ENCODE results near the gene HSPA12A.

HSPA12A gene

GRCh38 chr10:116705498-116705897 is 36.9 kb downstream of the HSPA12A start:
- no peak overlapping the region for H3K27ac ChIP-seq (ENCODE audit: low read length)

DNA sequence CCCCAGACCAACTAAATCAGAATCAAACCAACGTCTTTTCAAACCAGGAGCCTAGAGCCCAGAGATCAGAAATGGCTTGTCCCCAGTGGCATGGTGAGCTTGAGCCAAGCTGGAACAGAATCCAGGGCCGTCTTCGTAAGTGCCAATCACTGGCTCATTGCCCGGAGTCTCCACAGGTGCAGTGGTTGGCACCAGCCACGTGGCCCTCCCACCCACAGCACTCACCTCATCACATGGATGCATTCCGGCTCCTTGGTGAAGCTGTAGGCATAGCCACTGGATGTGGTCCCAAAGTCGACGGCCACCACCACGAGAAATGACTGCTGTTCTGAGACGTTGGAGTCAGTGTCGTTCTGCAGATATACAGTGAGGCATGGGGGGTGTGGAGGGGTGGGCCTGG is 37.4 kb downstream of the HSPA12A start:
- Histone ChIP-seq H2AFZ (ENCODE audit: low read length) (no peak overlapping the region), H3F3A (ENCODE audit: insufficient read depth, low read length) (no peaks in the 10 kb centered on the region), H3K4me2 (ENCODE audit: low read depth, low read length) (no peak overlapping the region), H3K27ac (ENCODE audit: low read length) (no peak overlapping the region), H3K79me2 (ENCODE audit: low read length) (no peaks in the 10 kb centered on the region), H4K20me1 (ENCODE audit: insufficient read depth, low read length) (no peaks in the 10 kb centered on the region), H3K4me3 (ENCODE audit: low read length) (no peak overlapping the region), H3K9ac (ENCODE audit: low read length) (no peak overlapping the region), H3K36me3 (replicated peaks; ENCODE audit: insufficient read depth, low read length) (no peaks in the 10 kb centered on the region), H3K27me3 (replicated peaks; ENCODE audit: insufficient read depth, low read length) (no peaks in the 10 kb centered on the region), H3K9me3 (replicated peaks; ENCODE audit: insufficient read depth, low read length) (no peaks in the 10 kb centered on the region), H3K9me2 (replicated peaks; ENCODE audit: insufficient read depth, low read length) (no peaks in the 10 kb centered on the region), H3K4me1 (ENCODE audit: low read length) (no peaks in the 10 kb centered on the region)
- TF ChIP-seq EZH2 (optimal IDR thresholded peaks at IDR 0.05; ENCODE audit: low read depth, low read length) (no peak), CTCF (IDR thresholded peaks at IDR 0.05; ENCODE audit: low read length) (no peak), EZH2phosphoT487 (IDR thresholded peaks at IDR 0.05; ENCODE audit: low read length) (no peak)
- no peak for DNase-seq

More at GRCh38 chr10:116705498-116705897, 36.9 kb downstream of the HSPA12A start:
- no peaks in the 10 kb centered on the region for H3F3A ChIP-seq (ENCODE audit: insufficient read depth, low read length)
- no peaks in the 10 kb centered on the region for H3K9me3 ChIP-seq (replicated peaks; ENCODE audit: insufficient read depth, low read length)
- TF ChIP-seq EZH2 (optimal IDR thresholded peaks at IDR 0.05; ENCODE audit: low read depth, low read length) (no peak), CTCF (IDR thresholded peaks at IDR 0.05; ENCODE audit: low read length) (no peak), EZH2phosphoT487 (IDR thresholded peaks at IDR 0.05; ENCODE audit: low read length) (no peak)
- H3K4me3 ChIP-seq (ENCODE audit: low read length) = no peak overlapping the region
- no peaks in the 10 kb centered on the region for H3K79me2 ChIP-seq (ENCODE audit: low read length)
- H3K4me1 ChIP-seq (ENCODE audit: low read length) = no peaks in the 10 kb centered on the region
- H3K9me2 ChIP-seq (replicated peaks; ENCODE audit: insufficient read depth, low read length) = no peaks in the 10 kb centered on the region
- H3K9ac ChIP-seq (ENCODE audit: low read length) = no peak overlapping the region
- H3K36me3 ChIP-seq (replicated peaks; ENCODE audit: insufficient read depth, low read length) = no peaks in the 10 kb centered on the region
- H4K20me1 ChIP-seq (ENCODE audit: insufficient read depth, low read length) = no peaks in the 10 kb centered on the region
- H2AFZ ChIP-seq (ENCODE audit: low read length) = no peak overlapping the region
- no peak overlapping the region for H3K4me2 ChIP-seq (ENCODE audit: low read depth, low read length)
- DNase-seq = no peak
- H3K27me3 ChIP-seq (replicated peaks; ENCODE audit: insufficient read depth, low read length) = no peaks in the 10 kb centered on the region

- no peak overlapping the region for H2AFZ ChIP-seq (ENCODE audit: low read length)
- no peak overlapping the region for H3K9ac ChIP-seq (ENCODE audit: low read length)
- H3F3A ChIP-seq (ENCODE audit: insufficient read depth, low read length) = no peaks in the 10 kb centered on the region
- TF ChIP-seq EZH2phosphoT487 (IDR thresholded peaks at IDR 0.05; ENCODE audit: low read length) (no peak), CTCF (IDR thresholded peaks at IDR 0.05; ENCODE audit: low read length) (no peak), EZH2 (optimal IDR thresholded peaks at IDR 0.05; ENCODE audit: low read depth, low read length) (no peak)
- H3K79me2 ChIP-seq (ENCODE audit: low read length) = no peaks in the 10 kb centered on the region
- H3K27me3 ChIP-seq (replicated peaks; ENCODE audit: insufficient read depth, low read length) = no peaks in the 10 kb centered on the region
- no peak overlapping the region for H3K4me2 ChIP-seq (ENCODE audit: low read depth, low read length)
- DNase-seq = no peak
- H3K9me2 ChIP-seq (replicated peaks; ENCODE audit: insufficient read depth, low read length) = no peaks in the 10 kb centered on the region
- H3K36me3 ChIP-seq (replicated peaks; ENCODE audit: insufficient read depth, low read length) = no peaks in the 10 kb centered on the region
- H4K20me1 ChIP-seq (ENCODE audit: insufficient read depth, low read length) = no peaks in the 10 kb centered on the region
- H3K27ac ChIP-seq (ENCODE audit: low read length) = no peak overlapping the region
- peaks cover 2% of the 10 kb centered on the region; the same call in 1 of the 2 replicates for H3K4me1 ChIP-seq (ENCODE audit: low read length)
- H3K9me3 ChIP-seq (replicated peaks; ENCODE audit: insufficient read depth, low read length) = no peaks in the 10 kb centered on the region
- H3K4me3 ChIP-seq (ENCODE audit: low read length) = no peak overlapping the region
Observed at GRCh38 chr10:116702165-116702564, 40.2 kb downstream of the HSPA12A start.

Measured in MM.1S (cell line).